ENCODE results near the gene KITLG.

The KITLG gene

GRCh38 chr12:88453323-88453722 is 126.9 kb downstream of the KITLG start:
- Histone ChIP-seq H2BK120ac (ENCODE audit: insufficient read depth, low read length, poor library complexity) (no peak overlapping the region), H3K9ac (ENCODE audit: low read length) (no peak overlapping the region), H3K27ac (ENCODE audit: low read depth, low read length) (no peak overlapping the region)

GRCh38 chr12:88451205-88451604 is 129.1 kb downstream of the KITLG start:
- Histone ChIP-seq H3K9ac (ENCODE audit: low read length) (no peak overlapping the region), H3K36me3 (ENCODE audit: control insufficient read depth in 1 of 2, insufficient read depth in 2 of 2, low read length in 2 of 2) (no peaks in the 10 kb centered on the region), H2BK120ac (ENCODE audit: insufficient read depth, low read length, poor library complexity) (no peak overlapping the region), H2BK5ac (ENCODE audit: low read depth, low read length, poor library complexity) (no peak overlapping the region), H3K4ac (ENCODE audit: low read depth, low read length) (no peak overlapping the region), H2AK5ac (ENCODE audit: low read length) (no peak overlapping the region), H3K23ac (ENCODE audit: low read length) (no peak overlapping the region), H3K4me3 (ENCODE audit: low read depth, low read length) (no peak overlapping the region), H3K79me1 (ENCODE audit: low read length) (no peaks in the 10 kb centered on the region), H3K4me1 (ENCODE audit: control insufficient read depth in 1 of 2, insufficient read depth in 2 of 2, low read length in 2 of 2) (no peaks in the 10 kb centered on the region), H3K27me3 (ENCODE audit: insufficient read depth, low read length) (no peaks in the 10 kb centered on the region), H3K18ac (ENCODE audit: low read length) (no peak overlapping the region), H3K14ac (ENCODE audit: low read length) (no peak overlapping the region), H3K4me2 (ENCODE audit: low read length) (no peak overlapping the region), H4K12ac (ENCODE audit: low read depth, low read length) (no peak overlapping the region), H3K79me2 (ENCODE audit: control insufficient read depth, insufficient read depth, low read length, poor library complexity) (no peaks in the 10 kb centered on the region), H4K8ac (ENCODE audit: low read depth, low read length) (no peak overlapping the region), H2AFZ (ENCODE audit: insufficient read depth, low read length, poor library complexity) (no peak overlapping the region), H3K9me3 (ENCODE audit: insufficient read depth, low read depth, low read length) (peaks cover 1% of the 10 kb centered on the region), H2BK12ac (ENCODE audit: low read length) (no peak overlapping the region), H3K27ac (ENCODE audit: low read depth, low read length) (no peak overlapping the region), H4K91ac (ENCODE audit: low read depth, low read length) (no peak overlapping the region)
- no CpG with 5 or more reads among the region's 3 CpGs for WGBS (ENCODE audit: extremely low coverage, insufficient coverage, insufficient read length)
- DNase-seq, result no peak

More at GRCh38 chr12:88453323-88453722, 126.9 kb downstream of the KITLG start:
- Histone ChIP-seq H2BK5ac (ENCODE audit: low read depth, low read length, poor library complexity) (no peak overlapping the region), H3K4me2 (ENCODE audit: low read length) (no peak overlapping the region), H3K36me3 (ENCODE audit: control insufficient read depth in 1 of 2, insufficient read depth in 2 of 2, low read length in 2 of 2) (no peaks in the 10 kb centered on the region), H3K9me3 (ENCODE audit: insufficient read depth, low read depth, low read length) (peaks cover 1% of the 10 kb centered on the region), H4K91ac (ENCODE audit: low read depth, low read length) (no peak overlapping the region), H2AK5ac (ENCODE audit: low read length) (no peak overlapping the region), H2BK12ac (ENCODE audit: low read length) (no peak overlapping the region), H3K23ac (ENCODE audit: low read length) (no peak overlapping the region), H4K12ac (ENCODE audit: low read depth, low read length) (no peak overlapping the region), H4K8ac (ENCODE audit: low read depth, low read length) (no peak overlapping the region), H3K4me3 (ENCODE audit: low read depth, low read length) (no peak overlapping the region), H3K14ac (ENCODE audit: low read length) (no peak overlapping the region), H3K79me1 (ENCODE audit: low read length) (no peaks in the 10 kb centered on the region), H3K4me1 (ENCODE audit: control insufficient read depth in 1 of 2, insufficient read depth in 2 of 2, low read length in 2 of 2) (no peaks in the 10 kb centered on the region), H3K27me3 (ENCODE audit: insufficient read depth, low read length) (no peaks in the 10 kb centered on the region), H3K79me2 (ENCODE audit: control insufficient read depth, insufficient read depth, low read length, poor library complexity) (no peaks in the 10 kb centered on the region), H3K18ac (ENCODE audit: low read length) (no peak overlapping the region), H2AFZ (ENCODE audit: insufficient read depth, low read length, poor library complexity) (no peak overlapping the region), H3K4ac (ENCODE audit: low read depth, low read length) (no peak overlapping the region)
- no peak for DNase-seq

GRCh38 chr12:88450136-88450535 is 130.1 kb downstream of the KITLG start:
- Histone ChIP-seq H3K27me3 (ENCODE audit: insufficient read depth, low read length) (no peaks in the 10 kb centered on the region), H2BK5ac (ENCODE audit: low read depth, low read length, poor library complexity) (no peak overlapping the region), H3K18ac (ENCODE audit: low read length) (no peak overlapping the region), H3K4me2 (ENCODE audit: low read length) (no peak overlapping the region), H3K14ac (ENCODE audit: low read length) (no peak overlapping the region), H3K79me1 (ENCODE audit: low read length) (no peaks in the 10 kb centered on the region), H4K8ac (ENCODE audit: low read depth, low read length) (no peak overlapping the region), H4K12ac (ENCODE audit: low read depth, low read length) (no peak overlapping the region), H3K4ac (ENCODE audit: low read depth, low read length) (no peak overlapping the region), H2AFZ (ENCODE audit: insufficient read depth, low read length, poor library complexity) (no peak overlapping the region), H2BK12ac (ENCODE audit: low read length) (no peak overlapping the region), H3K23ac (ENCODE audit: low read length) (no peak overlapping the region), H3K27ac (ENCODE audit: low read depth, low read length) (no peak overlapping the region), H3K4me1 (ENCODE audit: control insufficient read depth in 1 of 2, insufficient read depth in 2 of 2, low read length in 2 of 2) (no peaks in the 10 kb centered on the region), H2BK120ac (ENCODE audit: insufficient read depth, low read length, poor library complexity) (no peak overlapping the region), H3K9ac (ENCODE audit: low read length) (no peak overlapping the region), H3K36me3 (ENCODE audit: control insufficient read depth in 1 of 2, insufficient read depth in 2 of 2, low read length in 2 of 2) (no peaks in the 10 kb centered on the region), H3K79me2 (ENCODE audit: control insufficient read depth, insufficient read depth, low read length, poor library complexity) (no peaks in the 10 kb centered on the region), H3K9me3 (ENCODE audit: insufficient read depth, low read depth, low read length) (peaks cover 1% of the 10 kb centered on the region), H4K91ac (ENCODE audit: low read depth, low read length) (no peak overlapping the region), H2AK5ac (ENCODE audit: low read length) (no peak overlapping the region), H3K4me3 (ENCODE audit: low read depth, low read length) (no peak overlapping the region)
- WGBS (ENCODE audit: extremely low coverage, insufficient coverage, insufficient read length), result no CpG with 5 or more reads among the region's 1 CpG
- DNase-seq, result no peak

GRCh38 chr12:88448337-88448915 is 131.8 kb downstream of the KITLG start:
- H3K36me3 ChIP-seq (ENCODE audit: control insufficient read depth in 1 of 2, insufficient read depth in 2 of 2, low read length in 2 of 2), result no peaks in the 10 kb centered on the region
- WGBS (ENCODE audit: extremely low coverage, insufficient coverage, insufficient read length), result no CpG with 5 or more reads among the region's 5 CpGs
- H3K4ac ChIP-seq (ENCODE audit: low read depth, low read length), result no peak overlapping the region
- no peaks in the 10 kb centered on the region for H3K79me2 ChIP-seq (ENCODE audit: control insufficient read depth, insufficient read depth, low read length, poor library complexity)
- H3K79me1 ChIP-seq (ENCODE audit: low read length), result no peaks in the 10 kb centered on the region
- no peak overlapping the region for H2BK12ac ChIP-seq (ENCODE audit: low read length)
- H2AK5ac ChIP-seq (ENCODE audit: low read length), result no peak overlapping the region
- no peak overlapping the region for H4K91ac ChIP-seq (ENCODE audit: low read depth, low read length)
- H3K9me3 ChIP-seq (ENCODE audit: insufficient read depth, low read depth, low read length), result no peaks in the 10 kb centered on the region
- no peak overlapping the region for H3K27ac ChIP-seq (ENCODE audit: low read depth, low read length)
- H3K18ac ChIP-seq (ENCODE audit: low read length), result no peak overlapping the region
- H3K23ac ChIP-seq (ENCODE audit: low read length), result no peak overlapping the region
- no peak overlapping the region for H3K14ac ChIP-seq (ENCODE audit: low read length)
- H3K4me3 ChIP-seq (ENCODE audit: low read depth, low read length), result no peak overlapping the region
- H4K12ac ChIP-seq (ENCODE audit: low read depth, low read length), result no peak overlapping the region
- no peak for DNase-seq
- no peaks in the 10 kb centered on the region for H3K27me3 ChIP-seq (ENCODE audit: insufficient read depth, low read length)
- no peak overlapping the region for H3K4me2 ChIP-seq (ENCODE audit: low read length)
- no peaks in the 10 kb centered on the region for H3K4me1 ChIP-seq (ENCODE audit: control insufficient read depth in 1 of 2, insufficient read depth in 2 of 2, low read length in 2 of 2)
- no peak overlapping the region for H2AFZ ChIP-seq (ENCODE audit: insufficient read depth, low read length, poor library complexity)
- H2BK120ac ChIP-seq (ENCODE audit: insufficient read depth, low read length, poor library complexity), result no peak overlapping the region
- H2BK5ac ChIP-seq (ENCODE audit: low read depth, low read length, poor library complexity), result no peak overlapping the region
- no peak overlapping the region for H4K8ac ChIP-seq (ENCODE audit: low read depth, low read length)
- no peak overlapping the region for H3K9ac ChIP-seq (ENCODE audit: low read length)
